ENCODE measurements around the gene KRT17.

KRT17 gene

GRCh38 chr17:41581366-41582060, 42.9 kb downstream of the KRT17 start:
- no peak overlapping the region for H3K27ac ChIP-seq (ENCODE audit: low read length)
- no peak for ATAC-seq (ENCODE audit: insufficient read depth, low read depth)

GRCh38 chr17:41580687-41581365, 43.5 kb downstream of the KRT17 start:
- DNase-seq, result no peak

More at GRCh38 chr17:41581366-41582060, 42.9 kb downstream of the KRT17 start:
- no peaks in the 10 kb centered on the region for H3K79me2 ChIP-seq (ENCODE audit: insufficient read depth, low read length)
- TF ChIP-seq CTCF (IDR thresholded peaks at IDR 0.05; ENCODE audit: borderline replicate concordance, extremely low read depth, low read length, poor library complexity, severe bottlenecking) (no peak), EZH2 (IDR thresholded peaks at IDR 0.05; ENCODE audit: borderline replicate concordance, low read depth, low read length, severe bottlenecking) (no peak)
- H3K27me3 ChIP-seq (ENCODE audit: insufficient read depth, low read length, poor library complexity), result peaks cover 4% of the 10 kb centered on the region
- 0 out of 2 replicates have a peak, but pooled peaks cover 3% of the 10 kb centered on the region for H4K20me1 ChIP-seq (ENCODE audit: insufficient read depth, low read length)
- no peak overlapping the region for H2AFZ ChIP-seq (ENCODE audit: low read depth, low read length)
- no peak for DNase-seq
- H3K4me3 ChIP-seq (ENCODE audit: low read depth in 1 of 2, low read length in 2 of 2), result no peak overlapping the region
- H3K9ac ChIP-seq (ENCODE audit: low read depth, low read length), result no peak overlapping the region
- no peaks in the 10 kb centered on the region for H3K36me3 ChIP-seq (ENCODE audit: insufficient read depth, low read length)
- H3K4me1 ChIP-seq (ENCODE audit: insufficient read depth, low read length), result no peaks in the 10 kb centered on the region
- H3K4me2 ChIP-seq (ENCODE audit: insufficient read depth, low read length), result no peak overlapping the region
- no peaks in the 10 kb centered on the region for H3K9me3 ChIP-seq (ENCODE audit: insufficient read depth, low read length, severe bottlenecking)

GRCh38 chr17:41580244-41580575, 44.2 kb downstream of the KRT17 start:
- Histone ChIP-seq H2AFZ (ENCODE audit: low read depth, low read length) (no peak overlapping the region), H3K9ac (ENCODE audit: low read depth, low read length) (no peak overlapping the region)

More at GRCh38 chr17:41580687-41581365, 43.5 kb downstream of the KRT17 start:
- no peak for ATAC-seq (ENCODE audit: insufficient read depth, low read depth)
- Histone ChIP-seq H3K27ac (ENCODE audit: low read length) (no peak overlapping the region), H3K9me3 (ENCODE audit: insufficient read depth, low read length, severe bottlenecking) (no peaks in the 10 kb centered on the region), H3K9ac (ENCODE audit: low read depth, low read length) (no peak overlapping the region), H3K36me3 (ENCODE audit: insufficient read depth, low read length) (no peaks in the 10 kb centered on the region), H3K4me1 (ENCODE audit: insufficient read depth, low read length) (no peaks in the 10 kb centered on the region), H3K27me3 (ENCODE audit: insufficient read depth, low read length, poor library complexity) (peaks cover 4% of the 10 kb centered on the region), H4K20me1 (ENCODE audit: insufficient read depth, low read length) (0 out of 2 replicates have a peak, but pooled peaks cover 3% of the 10 kb centered on the region), H3K79me2 (ENCODE audit: insufficient read depth, low read length) (no peaks in the 10 kb centered on the region), H3K4me2 (ENCODE audit: insufficient read depth, low read length) (no peak overlapping the region), H3K4me3 (ENCODE audit: low read depth in 1 of 2, low read length in 2 of 2) (no peak overlapping the region), H2AFZ (ENCODE audit: low read depth, low read length) (no peak overlapping the region)
- TF ChIP-seq CTCF (IDR thresholded peaks at IDR 0.05; ENCODE audit: borderline replicate concordance, extremely low read depth, low read length, poor library complexity, severe bottlenecking) (no peak), EZH2 (IDR thresholded peaks at IDR 0.05; ENCODE audit: borderline replicate concordance, low read depth, low read length, severe bottlenecking) (no peak)

More at GRCh38 chr17:41580244-41580575, 44.2 kb downstream of the KRT17 start:
- Histone ChIP-seq H3K4me3 (ENCODE audit: low read depth in 1 of 2, low read length in 2 of 2) (no peak overlapping the region), H3K27me3 (ENCODE audit: insufficient read depth, low read length, poor library complexity) (peaks cover 4% of the 10 kb centered on the region), H3K27ac (ENCODE audit: low read length) (no peak overlapping the region), H3K4me2 (ENCODE audit: insufficient read depth, low read length) (no peak overlapping the region), H3K36me3 (ENCODE audit: insufficient read depth, low read length) (no peaks in the 10 kb centered on the region), H4K20me1 (ENCODE audit: insufficient read depth, low read length) (0 out of 2 replicates have a peak, but pooled peaks cover 3% of the 10 kb centered on the region), H3K9me3 (ENCODE audit: insufficient read depth, low read length, severe bottlenecking) (no peaks in the 10 kb centered on the region), H3K79me2 (ENCODE audit: insufficient read depth, low read length) (no peaks in the 10 kb centered on the region), H3K4me1 (ENCODE audit: insufficient read depth, low read length) (no peaks in the 10 kb centered on the region)
- TF ChIP-seq EZH2 (IDR thresholded peaks at IDR 0.05; ENCODE audit: borderline replicate concordance, low read depth, low read length, severe bottlenecking) (no peak), CTCF (IDR thresholded peaks at IDR 0.05; ENCODE audit: borderline replicate concordance, extremely low read depth, low read length, poor library complexity, severe bottlenecking) (no peak)
- no peak for DNase-seq
- no peak for ATAC-seq (ENCODE audit: insufficient read depth, low read depth)
